GM23248 (cell line): ENCODE data around the gene EHMT1. TPM values are rescaled to one million over a fixed set of nuclear protein-coding genes. Genes with fewer than 3 reads are reported as not detected.

Source experiments
- DNase-seq: peaks from one replicate; pipeline ENCODE4 v3.0.0-alpha.2; 2015
- H2AFZ ChIP-seq: fragments of 200-600 bp; sonication (generic); 2 replicates; pipeline ENCODE4 v1.6.1; 2016; ENCODE audit warnings: antibody characterized with exemption
- H3F3A ChIP-seq: fragments of 200-600 bp; sonication (generic); 2 replicates; pipeline ENCODE4 v1.6.1; 2016; ENCODE audit warnings: mild to moderate bottlenecking, antibody characterized with exemption, mixed run types; ENCODE audit not compliant: insufficient read depth
- H3K27ac ChIP-seq: fragments of 200-600 bp; sonication (generic); 2 replicates; pipeline ENCODE4 v1.5.1; 2016; ENCODE audit warnings: mild to moderate bottlenecking
- H3K27me3 ChIP-seq: fragments of 200-600 bp; sonication (generic); replicated peaks from 2 replicates; pipeline ENCODE4 v1.6.1; 2016; ENCODE audit warnings: mild to moderate bottlenecking; ENCODE audit not compliant: insufficient read depth
- H3K36me3 ChIP-seq: fragments of 200-600 bp; sonication (generic); 2 replicates; pipeline ENCODE4 v1.6.1; 2016; ENCODE audit warnings: low read depth, mild to moderate bottlenecking
- H3K4me1 ChIP-seq: fragments of 200-600 bp; sonication (generic); 2 replicates; pipeline ENCODE4 v1.6.1; 2016; ENCODE audit warnings: mild to moderate bottlenecking; ENCODE audit not compliant: insufficient read depth
- H3K4me2 ChIP-seq: fragments of 200-600 bp; sonication (generic); one replicate; pipeline ENCODE4 v1.6.1; 2016; ENCODE audit warnings: mild to moderate bottlenecking; ENCODE audit not compliant: unreplicated experiment
- H3K4me3 ChIP-seq: fragments of 200-600 bp; sonication (generic); 2 replicates; pipeline ENCODE4 v1.5.1; 2016; ENCODE audit warnings: mild to moderate bottlenecking
- H3K79me2 ChIP-seq: fragments of 200-600 bp; sonication (generic); 2 replicates; pipeline ENCODE4 v1.6.1; 2016; ENCODE audit warnings: mild to moderate bottlenecking; ENCODE audit not compliant: insufficient read depth
- H3K9ac ChIP-seq: fragments of 200-600 bp; sonication (generic); 2 replicates; pipeline ENCODE4 v1.6.1; 2016; ENCODE audit warnings: mild to moderate bottlenecking
- H3K9me2 ChIP-seq: fragments of 200-600 bp; sonication (generic); 2 replicates; pipeline ENCODE4 v1.6.1; 2016; ENCODE audit warnings: mixed run types, mild to moderate bottlenecking, moderate library complexity; ENCODE audit not compliant: insufficient read depth
- H3K9me3 ChIP-seq: fragments of 200-600 bp; sonication (generic); one replicate; pipeline ENCODE4 v1.6.1; 2017; ENCODE audit warnings: low read depth
- H4K20me1 ChIP-seq: fragments of 200-600 bp; sonication (generic); 2 replicates; pipeline ENCODE4 v1.6.0; 2016; ENCODE audit not compliant: insufficient read depth
- EZH2 ChIP-seq: fragments of 200-600 bp; sonication (generic); IDR thresholded peaks from 2 replicates; pipeline ENCODE4 v1.6.1; 2018; ENCODE audit warnings: antibody characterized with exemption, mild to moderate bottlenecking; ENCODE audit not compliant: insufficient read depth, poor library complexity, severe bottlenecking
- EZH2phosphoT487 ChIP-seq: fragments of 200-600 bp; sonication (generic); IDR thresholded peaks from 2 replicates; pipeline ENCODE4 v1.6.1; 2018; ENCODE audit warnings: antibody characterized with exemption, moderate library complexity, mild to moderate bottlenecking, low read depth; ENCODE audit not compliant: insufficient read depth
- WGBS, 2 experiments: methylation state at CpG; one replicate each; pipeline ENCODE4 v1.1.6; 2015 to 2017; ENCODE audit warnings: low lambda C conversion rate in 2 of 2, low coverage in 1 of 2; ENCODE audit errors: missing lambda C conversion rate in 2 of 2; 5-methylcytosine and 5-hydroxymethylcytosine counted together
- in situ Hi-C: fragments of 300-500 bp; cut with MboI; formaldehyde crosslinking; loops from 2 replicates; pipeline ENCODE4 v1.15.0; 2020
- polyA plus RNA-seq: library from polyadenylated mRNA; unstranded; fragments of >200 nt; fragmentation: Nextera tagmentation; extraction: Ambion mirVana; gene quantifications from 2 replicates; pipeline ENCODE4 v1.2.1, GENCODE V29; 2016
- total RNA-seq: library from RNA; depleted of rRNA; stranded (reverse); fragments of >200 nt; shearing (Covaris generic); gene quantifications from 2 replicates; pipeline ENCODE4 v1.2.3, GENCODE V29; 2014

The EHMT1 gene
- total and polyA plus RNA-seq, 2 experiments from 2014 or later: 26.8 to 31.0 TPM

- TF ChIP-seq EZH2phosphoT487: no peak
- TF ChIP-seq EZH2: no peak
- in situ Hi-C loops: no loop called here
- Histone ChIP-seq H3K4me2 (no peak overlapping the region), H3K4me3 (peak overlapping the region; percentile 41), H3K9me3 (no peaks in the 10 kb centered on the region), H2AFZ (0 out of 2 replicates have a peak overlapping the region, but pooled peaks have one; percentile 33), H3K79me2 (peaks cover 5% of the 10 kb centered on the region), H4K20me1 (no peaks in the 10 kb centered on the region), H3K9ac (no peak overlapping the region), H3F3A (no peaks in the 10 kb centered on the region), H3K36me3 (peaks cover 4% of the 10 kb centered on the region; the same call in 1 of the 2 replicates), H3K27me3 (no peaks in the 10 kb centered on the region), H3K27ac (peak overlapping the region; percentile 74), H3K4me1 (peaks cover 12% of the 10 kb centered on the region), H3K9me2 (no peaks in the 10 kb centered on the region)
- DNase-seq: no peak
- 84 to 86% methylated on average over 10 of the region's 10 CpGs for WGBS, 2 experiments
These were observed 138.3 kb downstream of the EHMT1 start for GRCh38 chr9:137757139-137757538.

- Histone ChIP-seq H3K4me1 (peaks cover 12% of the 10 kb centered on the region), H3K27ac (peak overlapping the region; percentile 74), H3K9me2 (no peaks in the 10 kb centered on the region), H3K36me3 (peaks cover 5% of the 10 kb centered on the region; the same call in 1 of the 2 replicates), H4K20me1 (no peaks in the 10 kb centered on the region), H3K4me2 (no peak overlapping the region), H2AFZ (0 out of 2 replicates have a peak overlapping the region, but pooled peaks have one; percentile 33), H3K79me2 (peaks cover 7% of the 10 kb centered on the region), H3K9ac (no peak overlapping the region), H3F3A (no peaks in the 10 kb centered on the region), H3K27me3 (no peaks in the 10 kb centered on the region), H3K4me3 (peak overlapping the region; percentile 41), H3K9me3 (no peaks in the 10 kb centered on the region)
- WGBS, 2 experiments: 42 to 44% methylated on average over 9 of the region's 9 CpGs
- TF ChIP-seq EZH2phosphoT487 (no peak), EZH2 (no peak)
- DNase-seq: peak; percentile 80
- in situ Hi-C loops: no loop called here
These were observed 138.8 kb downstream of the EHMT1 start for GRCh38 chr9:137757613-137758029.

DNA sequence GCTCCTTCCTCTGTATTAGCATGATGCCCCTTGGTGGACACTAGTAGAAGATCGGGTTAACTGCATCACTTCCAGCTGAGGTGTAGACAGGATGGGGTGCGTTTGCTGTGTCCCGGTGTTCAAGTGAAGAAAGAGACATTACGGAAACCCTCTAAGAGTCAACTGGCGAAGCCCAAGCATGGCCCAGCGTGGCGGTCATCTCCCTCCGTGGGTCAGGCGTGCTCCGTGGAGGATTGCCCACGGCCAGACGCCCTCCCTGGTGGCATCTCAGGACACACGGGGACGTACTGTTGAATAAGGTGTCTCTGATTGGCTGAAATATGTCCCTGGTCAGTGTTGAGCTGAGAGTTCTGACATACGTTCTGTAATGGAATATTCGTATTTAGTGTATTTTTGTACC, 139.3 kb downstream of the EHMT1 start:
- Histone ChIP-seq H3K4me1 (peaks cover 12% of the 10 kb centered on the region), H3K9me2 (no peaks in the 10 kb centered on the region), H3F3A (no peaks in the 10 kb centered on the region), H4K20me1 (no peaks in the 10 kb centered on the region), H3K9ac (no peak overlapping the region), H3K79me2 (peaks cover 7% of the 10 kb centered on the region), H2AFZ (0 out of 2 replicates have a peak overlapping the region, but pooled peaks have one; percentile 33), H3K9me3 (no peaks in the 10 kb centered on the region), H3K4me2 (no peak overlapping the region), H3K36me3 (peaks cover 10% of the 10 kb centered on the region; the same call in 1 of the 2 replicates), H3K4me3 (no peak overlapping the region), H3K27ac (peak overlapping the region; percentile 74), H3K27me3 (no peaks in the 10 kb centered on the region)
- DNase-seq: no peak
- in situ Hi-C loops: no loop called here
- WGBS, 2 experiments: 93 to 96% methylated on average over 15 to 16 of the region's 16 CpGs
- TF ChIP-seq EZH2 (no peak), EZH2phosphoT487 (no peak)

GRCh38 chr9:137759117-137759516, 140.3 kb downstream of the EHMT1 start:
- TF ChIP-seq EZH2 (no peak), EZH2phosphoT487 (no peak)
- 96 to 97% methylated on average over 11 of the region's 11 CpGs for WGBS, 2 experiments
- Histone ChIP-seq H3K79me2 (peaks cover 7% of the 10 kb centered on the region), H3F3A (no peaks in the 10 kb centered on the region), H3K27me3 (no peaks in the 10 kb centered on the region), H3K4me2 (no peak overlapping the region), H3K9me3 (no peaks in the 10 kb centered on the region), H3K36me3 (peaks cover 14% of the 10 kb centered on the region; the same call in 1 of the 2 replicates), H3K9me2 (no peaks in the 10 kb centered on the region), H3K9ac (no peak overlapping the region), H4K20me1 (no peaks in the 10 kb centered on the region), H2AFZ (no peak overlapping the region), H3K4me1 (peaks cover 12% of the 10 kb centered on the region), H3K4me3 (no peak overlapping the region), H3K27ac (no peak overlapping the region)
- DNase-seq: no peak
- in situ Hi-C loops: no loop called here
